ENCODE results near the gene CACNB3.

- no peak for TF ChIP-seq CTCF (IDR thresholded peaks at IDR 0.05)
- TF ChIP-seq POLR2A (IDR thresholded peaks at IDR 0.05): no peak
Observed at GRCh38 chr12:48824905-48825304, 6.6 kb downstream of the CACNB3 start.
